ENCODE measurements around the gene KLHL13. TPM values are rescaled to one million over a fixed set of nuclear protein-coding genes. Genes with fewer than 3 reads are reported as not detected.

The KLHL13 gene
- total RNA-seq, 2 donors from 2014 or later: 3.7 to 12.4 TPM

- no peak overlapping the region for H3K4me3 Mint-ChIP-seq
- no peaks in the 10 kb centered on the region for H3K4me1 Mint-ChIP-seq
- no peak for DNase-seq
- H3K27ac Mint-ChIP-seq: no peak overlapping the region
- H3K36me3 ChIP-seq (ENCODE audit: control insufficient read depth, insufficient read depth, low read length): no peaks in the 10 kb centered on the region
- H3K27me3 Mint-ChIP-seq (ENCODE audit: insufficient read depth): no peaks in the 10 kb centered on the region
- no peaks in the 10 kb centered on the region for H3K9me3 ChIP-seq (ENCODE audit: control insufficient read depth, low read length)
- no peak overlapping the region for H3K27ac ChIP-seq (ENCODE audit: low read depth, low read length)
- no peaks in the 10 kb centered on the region for H3K36me3 Mint-ChIP-seq (ENCODE audit: low read depth)
- no peak overlapping the region for H3K9ac ChIP-seq (ENCODE audit: extremely low read depth, low read length, poor library complexity, severe bottlenecking)
- no peak for TF ChIP-seq CTCF (conservative IDR thresholded peaks at IDR 0.05)
- H3K4me3 ChIP-seq (ENCODE audit: low read length): no peak overlapping the region
- H3K4me1 ChIP-seq (ENCODE audit: control insufficient read depth, insufficient read depth, low read length): no peaks in the 10 kb centered on the region
- H3K27me3 ChIP-seq (ENCODE audit: control insufficient read depth, insufficient read depth, low read length, poor library complexity, severe bottlenecking): no peaks in the 10 kb centered on the region
- peaks cover 41% of the 10 kb centered on the region for H3K9me3 Mint-ChIP-seq
- whole genome bisulfite sequencing, 2 experiments (ENCODE audit: insufficient coverage in 1 of 2, insufficient read length in 1 of 2): 93% methylated on average over 1 of the region's 1 CpG; no CpG with 5 or more reads in 1 of the 2 experiments
Measured at GRCh38 chrX:118108304-118108703, 8.3 kb downstream of the KLHL13 start.

- Histone ChIP-seq H3K36me3 (ENCODE audit: control insufficient read depth, insufficient read depth, low read length) (no peaks in the 10 kb centered on the region), H3K9ac (ENCODE audit: extremely low read depth, low read length, poor library complexity, severe bottlenecking) (no peak overlapping the region), H3K4me1 (ENCODE audit: control insufficient read depth, insufficient read depth, low read length) (no peaks in the 10 kb centered on the region), H3K9me3 (ENCODE audit: control insufficient read depth, low read length) (no peaks in the 10 kb centered on the region), H3K27me3 (ENCODE audit: control insufficient read depth, insufficient read depth, low read length, poor library complexity, severe bottlenecking) (no peaks in the 10 kb centered on the region), H3K4me3 (ENCODE audit: low read length) (no peak overlapping the region), H3K27ac (ENCODE audit: low read depth, low read length) (no peak overlapping the region)
- Mint-ChIP-seq H3K9me3 (peaks cover 30% of the 10 kb centered on the region), H3K27me3 (ENCODE audit: insufficient read depth) (no peaks in the 10 kb centered on the region), H3K27ac (no peak overlapping the region), H3K36me3 (ENCODE audit: low read depth) (no peaks in the 10 kb centered on the region), H3K4me3 (no peak overlapping the region), H3K4me1 (no peaks in the 10 kb centered on the region)
- WGBS, 2 experiments (ENCODE audit: insufficient coverage in 1 of 2, insufficient read length in 1 of 2): 100% methylated on average over 2 of the region's 5 CpGs; no CpG with 5 or more reads in 1 of the 2 experiments
- no peak for TF ChIP-seq CTCF (conservative IDR thresholded peaks at IDR 0.05)
- DNase-seq: no peak
Measured at GRCh38 chrX:118100091-118100490, 16.5 kb downstream of the KLHL13 start.

- H3K27ac ChIP-seq (ENCODE audit: low read depth, low read length): no peak overlapping the region
- no peak overlapping the region for H3K9ac ChIP-seq (ENCODE audit: extremely low read depth, low read length, poor library complexity, severe bottlenecking)
- DNase-seq: no peak
- no peaks in the 10 kb centered on the region for H3K27me3 ChIP-seq (ENCODE audit: control insufficient read depth, insufficient read depth, low read length, poor library complexity, severe bottlenecking)
- Mint-ChIP-seq H3K9me3 (peaks cover 26% of the 10 kb centered on the region), H3K4me1 (no peaks in the 10 kb centered on the region), H3K27ac (no peak overlapping the region), H3K27me3 (ENCODE audit: insufficient read depth) (peaks cover 2% of the 10 kb centered on the region), H3K36me3 (ENCODE audit: low read depth) (no peaks in the 10 kb centered on the region), H3K4me3 (no peak overlapping the region)
- no peak overlapping the region for H3K4me3 ChIP-seq (ENCODE audit: low read length)
- H3K9me3 ChIP-seq (ENCODE audit: control insufficient read depth, low read length): no peaks in the 10 kb centered on the region
- TF ChIP-seq CTCF (conservative IDR thresholded peaks at IDR 0.05): no peak
- 100% methylated on average over 3 of the region's 4 CpGs; no CpG with 5 or more reads in 1 of the 2 experiments for WGBS, 2 experiments (ENCODE audit: insufficient coverage in 1 of 2, insufficient read length in 1 of 2)
- no peaks in the 10 kb centered on the region for H3K36me3 ChIP-seq (ENCODE audit: control insufficient read depth, insufficient read depth, low read length)
- no peaks in the 10 kb centered on the region for H3K4me1 ChIP-seq (ENCODE audit: control insufficient read depth, insufficient read depth, low read length)
Measured at GRCh38 chrX:118088084-118088483, 28.5 kb downstream of the KLHL13 start.
